HG03103 (cell line): ENCODE results near the gene ARFIP2.
"Not testable (repeated sequence)": the region's sequence is repeated elsewhere in the genome, so short reads cannot be mapped to it uniquely, and the experiment has no call there.

ENCODE experiments used
- ATAC-seq: cut with Tn5 transposase; IDR thresholded peaks from one replicate; pipeline ENCODE4 v1.9.1; 2021; ENCODE audit warnings: low read depth; ENCODE audit not compliant: unreplicated experiment

Gene ARFIP2, protein sequence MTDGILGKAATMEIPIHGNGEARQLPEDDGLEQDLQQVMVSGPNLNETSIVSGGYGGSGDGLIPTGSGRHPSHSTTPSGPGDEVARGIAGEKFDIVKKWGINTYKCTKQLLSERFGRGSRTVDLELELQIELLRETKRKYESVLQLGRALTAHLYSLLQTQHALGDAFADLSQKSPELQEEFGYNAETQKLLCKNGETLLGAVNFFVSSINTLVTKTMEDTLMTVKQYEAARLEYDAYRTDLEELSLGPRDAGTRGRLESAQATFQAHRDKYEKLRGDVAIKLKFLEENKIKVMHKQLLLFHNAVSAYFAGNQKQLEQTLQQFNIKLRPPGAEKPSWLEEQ

DNA sequence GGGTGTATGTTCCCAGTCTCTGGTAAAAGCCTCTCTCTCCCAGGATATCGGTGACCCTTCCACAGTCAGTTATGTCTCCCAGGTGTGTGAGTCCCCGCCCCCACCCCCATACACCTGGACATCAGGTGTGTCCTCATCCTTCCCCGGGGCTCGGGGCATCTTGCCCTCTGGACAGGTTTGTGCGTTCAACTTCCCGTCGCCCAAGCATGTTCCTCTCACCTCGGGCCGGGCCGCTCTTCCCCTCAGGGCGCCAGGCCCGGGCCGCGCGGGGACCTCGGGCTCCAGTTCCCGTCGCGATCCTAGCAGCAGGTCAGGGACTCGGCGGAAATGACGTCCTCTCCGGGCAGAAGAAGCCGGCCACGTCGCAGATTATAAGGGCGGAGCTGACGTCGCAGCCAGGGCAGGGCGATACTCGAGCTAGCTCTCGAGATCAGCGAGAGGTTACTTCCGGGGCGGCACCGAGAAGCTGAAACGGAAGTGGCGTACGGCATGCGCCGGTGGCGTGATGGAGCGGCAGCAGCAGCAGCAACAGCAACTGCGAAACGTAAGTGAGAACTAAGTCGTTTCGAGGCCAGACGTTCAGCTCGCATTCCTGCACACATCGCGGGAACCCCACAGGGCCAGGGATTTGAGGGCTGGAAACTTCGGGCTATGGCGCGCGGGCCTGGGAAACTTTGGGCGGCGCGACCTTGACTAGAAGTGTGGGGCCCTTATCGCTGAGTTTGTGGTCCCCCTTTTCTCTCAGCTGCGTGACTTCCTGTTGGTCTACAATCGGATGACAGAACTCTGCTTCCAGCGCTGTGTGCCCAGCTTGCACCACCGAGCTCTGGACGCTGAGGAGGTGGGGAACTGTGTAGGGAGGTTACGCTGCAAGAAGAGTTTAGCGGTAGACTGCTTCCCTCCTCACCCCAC, at the start of gene ARFIP2, which contains the start of gene TIMM10B:
Gene ARFIP2, minus strand, starts transcription at position 320 of the 912 bp plus-strand sequence. CDS start 910 bp downstream, outside the sequence.
Gene TIMM10B, plus strand, starts transcription at position 490 of the 912 bp plus-strand sequence. Its CDS starts 16 bp downstream, at position 506.
- peak; percentile 99 for ATAC-seq

DNA sequence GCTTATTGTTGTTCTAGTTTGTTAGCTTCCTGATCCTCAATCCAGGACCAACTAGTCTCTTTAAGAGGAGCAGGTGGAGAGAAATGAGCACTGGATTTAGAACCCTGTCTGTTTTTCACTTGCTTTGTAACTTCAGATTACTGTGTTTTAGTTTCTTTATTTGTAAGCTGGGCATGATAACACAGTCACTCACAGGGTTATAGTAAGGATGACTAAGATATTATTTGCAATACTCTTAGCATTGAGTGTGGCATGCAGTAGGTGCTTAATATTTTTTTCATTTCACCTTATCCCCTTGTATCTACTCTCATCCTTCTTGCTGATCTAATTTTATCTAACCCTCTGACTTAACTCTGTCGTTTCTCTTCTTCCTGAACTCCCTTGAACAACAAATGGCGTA, 49.7 kb upstream of the ARFIP2 start:
- ATAC-seq: no peak

DNA sequence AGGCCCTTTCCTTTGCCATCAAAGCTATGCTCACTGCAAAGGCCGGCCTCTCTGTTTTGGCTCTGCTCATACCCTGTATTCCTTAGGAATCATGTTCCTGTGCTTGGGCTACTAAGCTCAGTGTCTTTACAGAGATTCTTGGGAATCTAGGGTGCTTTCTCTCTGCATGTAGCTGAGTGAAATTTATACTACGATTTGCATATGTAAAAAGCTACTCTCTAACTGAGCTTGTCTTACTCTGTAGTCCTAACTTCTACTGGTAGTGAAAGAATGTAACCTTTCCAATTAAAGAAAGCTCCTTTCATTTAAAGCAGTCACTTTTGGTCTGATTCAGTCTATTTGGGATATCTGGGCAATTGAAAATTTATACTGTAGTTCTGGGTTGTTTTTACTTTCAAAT, 48.1 kb upstream of the ARFIP2 start:
- ATAC-seq: no peak

DNA sequence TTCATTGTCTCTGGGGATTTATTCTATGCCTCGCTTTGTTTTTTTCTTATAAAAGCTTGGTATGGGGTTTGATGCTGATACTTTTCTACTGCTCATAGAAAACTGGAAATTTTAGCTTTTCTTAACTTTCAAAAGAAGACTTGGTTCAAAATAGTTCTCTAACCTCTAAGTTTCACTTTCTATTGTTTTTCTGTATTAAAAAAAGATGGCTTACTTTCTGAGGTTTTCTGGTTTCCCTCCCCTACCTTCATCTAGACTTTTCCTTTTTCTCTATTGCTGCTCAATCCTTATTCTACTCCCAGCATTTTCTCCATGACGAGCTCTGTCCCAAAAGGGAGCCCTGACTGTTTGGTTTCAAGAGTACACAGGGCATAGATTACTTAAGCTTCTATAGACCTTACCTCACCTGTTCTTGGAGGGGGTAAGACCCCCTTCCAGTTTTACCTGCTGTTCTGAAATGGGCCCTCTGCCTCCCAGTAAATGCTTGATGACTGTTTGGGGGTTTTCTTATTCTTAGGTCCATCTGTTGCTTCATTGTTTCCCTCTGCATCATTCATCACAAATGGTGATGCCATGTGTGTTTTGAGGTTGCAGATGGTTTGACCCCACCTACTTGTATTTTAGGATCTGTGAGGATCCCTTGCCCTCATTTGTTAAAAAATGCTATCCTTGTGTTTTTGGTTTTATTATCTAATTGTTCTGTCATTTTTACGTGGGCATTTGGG, 45.4 kb upstream of the ARFIP2 start:
- no peak for ATAC-seq

DNA sequence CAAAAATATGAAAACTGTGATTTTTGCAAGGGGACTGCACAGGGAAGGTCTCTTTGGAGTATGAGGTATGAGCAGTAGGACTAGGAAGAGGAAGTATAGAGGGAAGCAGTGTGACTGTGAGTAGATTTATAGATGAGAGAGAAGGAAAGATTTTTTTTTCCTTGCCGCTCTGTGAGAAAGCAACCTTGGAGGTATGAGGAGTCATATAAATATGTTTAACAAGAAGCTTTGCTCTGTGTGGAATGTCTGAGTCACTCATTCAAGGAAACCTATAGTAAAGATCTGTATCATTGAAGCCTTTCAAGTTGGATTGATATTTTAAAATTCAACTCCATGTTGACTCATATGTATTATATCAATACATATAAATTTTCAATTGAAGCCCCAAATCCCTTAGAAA, 42.1 kb upstream of the ARFIP2 start:
- no peak for ATAC-seq

DNA sequence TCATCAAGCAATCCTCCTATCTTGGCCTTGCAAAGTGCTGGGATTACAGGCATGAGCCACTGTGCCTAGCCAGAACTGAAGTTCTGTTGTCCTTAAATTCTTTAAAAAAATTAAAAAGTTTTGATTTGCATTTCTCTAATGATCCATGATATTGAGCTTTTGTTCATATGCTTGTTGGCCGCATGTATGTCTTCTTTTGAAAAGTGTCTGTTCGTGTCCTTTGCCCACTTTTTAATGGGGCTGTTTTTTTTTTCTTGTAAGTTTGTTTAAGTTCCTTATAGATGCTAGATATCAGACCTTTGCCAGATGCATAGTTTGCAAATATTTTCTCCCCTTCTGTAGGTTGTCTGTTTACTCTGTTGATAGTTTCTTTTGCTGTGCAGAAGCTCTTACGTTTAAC, 40.8 kb upstream of the ARFIP2 start:
- ATAC-seq: not testable (repeated sequence)

DNA sequence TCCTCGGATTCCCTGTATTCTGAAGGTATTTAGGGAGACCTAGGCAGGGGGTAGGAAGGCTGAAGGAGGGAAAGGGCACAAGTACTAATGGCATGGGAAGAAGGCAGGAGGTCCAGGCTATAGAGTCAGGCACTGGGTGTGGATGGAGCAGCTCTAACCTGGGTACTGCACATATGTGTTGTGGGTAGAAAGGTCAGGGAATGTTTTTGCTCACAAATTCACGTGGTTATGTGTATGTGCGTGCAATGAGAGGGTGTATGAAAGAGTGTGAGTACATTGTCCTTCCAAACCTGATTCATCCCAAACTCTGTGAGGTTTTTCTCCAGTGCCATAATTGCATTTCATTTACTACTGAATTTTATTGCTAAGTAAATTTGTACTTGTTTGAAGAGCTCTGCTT, 39.1 kb upstream of the ARFIP2 start:
- no peak for ATAC-seq

- no peak for ATAC-seq
Observed at GRCh38 chr11:6516865-6517264, 35.7 kb upstream of the ARFIP2 start.

GRCh38 chr11:6505577-6506240, 24.6 kb upstream of the ARFIP2 start:
- no peak for ATAC-seq

- ATAC-seq: no peak
Observed at GRCh38 chr11:6504166-6504565, 23.0 kb upstream of the ARFIP2 start.

DNA sequence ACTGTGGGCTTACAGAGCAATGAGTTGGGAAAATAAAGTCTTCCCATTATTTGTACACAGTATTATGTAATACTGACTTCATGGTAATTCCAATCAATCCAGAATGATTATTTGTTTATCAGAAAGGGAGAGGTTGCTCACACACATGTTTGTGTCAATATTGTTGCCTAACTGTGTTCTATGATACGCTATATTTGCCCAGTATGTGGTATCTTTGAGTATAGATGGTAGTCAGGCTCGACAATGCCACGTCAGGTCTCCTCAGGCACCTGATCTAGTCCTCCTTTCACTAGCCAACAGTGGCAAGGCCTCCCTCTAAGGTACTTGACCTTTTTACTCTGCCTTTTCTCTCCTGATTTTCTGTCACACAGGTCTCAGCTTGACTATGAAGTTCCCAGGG, 21.3 kb upstream of the ARFIP2 start:
- no peak for ATAC-seq

DNA sequence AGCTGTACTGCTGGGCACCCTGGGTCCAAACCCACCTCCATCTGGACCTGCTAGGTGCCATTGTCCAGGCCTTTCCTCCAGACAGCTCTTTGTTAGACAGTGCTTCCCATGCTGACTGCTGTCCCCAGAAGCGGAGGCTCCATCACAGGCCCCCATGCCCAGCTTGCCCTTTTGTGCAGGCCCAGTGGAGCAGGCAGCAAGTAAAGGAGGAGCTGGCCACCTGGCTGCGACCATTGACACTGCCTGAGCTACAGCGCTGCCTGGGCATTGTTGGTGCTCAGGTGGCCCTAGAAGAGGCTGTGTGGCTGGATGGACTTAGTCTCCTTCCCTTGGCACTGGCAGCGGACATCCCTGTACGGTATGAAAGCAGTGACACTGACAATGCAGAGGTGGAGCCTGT, 17.4 kb upstream of the ARFIP2 start:
- no peak for ATAC-seq

- no peak for ATAC-seq
Observed at GRCh38 chr11:6498121-6498520, 17.0 kb upstream of the ARFIP2 start.

- ATAC-seq: no peak
Observed at GRCh38 chr11:6497069-6497839, 16.1 kb upstream of the ARFIP2 start, which contains the start of gene DNHD1. DNHD1 (plus strand) TSS chr11:6497280; CDS start chr11:6498216, 936 bp downstream.

DNA sequence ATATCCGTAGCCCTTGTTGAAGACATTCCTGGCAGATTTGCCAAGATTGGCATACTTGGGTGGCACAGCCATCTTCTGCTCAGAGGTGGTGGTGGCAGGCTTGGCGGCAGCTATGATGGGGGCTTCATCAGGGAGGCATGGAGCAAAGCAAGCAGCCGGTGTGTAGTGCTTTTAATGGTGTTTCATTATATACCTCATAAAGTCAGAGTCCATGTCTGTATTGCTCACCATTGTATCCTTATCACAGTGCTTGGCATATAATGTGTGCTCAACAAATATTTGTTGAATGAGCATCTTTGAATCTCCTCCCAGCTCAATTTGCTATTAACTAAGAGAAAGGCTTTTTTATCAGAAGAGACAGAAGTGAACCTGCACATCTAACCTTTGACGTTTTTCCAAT, 8.2 kb upstream of the ARFIP2 start:
- no peak for ATAC-seq

GRCh38 chr11:6488821-6489220, 7.7 kb upstream of the ARFIP2 start:
- no peak for ATAC-seq

DNA sequence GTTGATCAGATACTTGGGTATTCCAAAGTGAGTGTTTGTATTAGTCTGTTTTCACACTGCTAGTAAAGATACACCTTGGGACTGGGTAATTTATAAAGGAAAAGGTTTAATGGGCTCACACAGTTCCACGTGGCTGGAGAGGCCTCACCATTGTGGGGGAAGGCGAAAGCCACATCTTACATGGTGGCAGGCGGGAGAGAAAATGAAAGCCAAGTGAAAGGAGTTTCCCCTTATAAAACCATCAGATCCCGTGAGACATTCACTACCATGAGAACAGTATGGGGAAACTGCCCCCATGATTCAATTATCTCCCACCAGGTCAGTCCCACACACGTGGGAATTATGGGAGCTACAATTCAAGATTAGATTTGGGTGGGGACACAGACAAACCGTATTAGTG, 7.2 kb upstream of the ARFIP2 start:
- no peak for ATAC-seq

DNA sequence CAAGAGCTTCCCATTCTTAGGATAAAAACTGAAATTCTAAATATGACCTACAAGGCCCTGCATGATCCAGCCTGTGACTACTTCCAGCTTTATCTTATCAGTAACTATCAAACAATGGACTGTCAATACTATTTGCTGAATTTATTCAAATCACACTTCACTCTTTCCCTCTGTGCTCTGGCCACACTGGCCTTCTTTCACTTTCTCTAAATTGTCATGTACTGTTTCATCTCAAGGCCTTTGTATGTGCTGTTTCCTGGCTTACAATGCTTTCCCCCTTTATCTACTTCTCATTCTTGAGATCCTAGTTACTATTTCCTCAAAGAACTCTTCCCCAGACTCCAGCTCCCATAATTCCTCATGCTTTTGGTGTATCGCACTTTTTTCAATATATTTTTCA, 5.8 kb upstream of the ARFIP2 start:
- no peak for ATAC-seq

GRCh38 chr11:6486256-6486655, 5.1 kb upstream of the ARFIP2 start:
- ATAC-seq: no peak

DNA sequence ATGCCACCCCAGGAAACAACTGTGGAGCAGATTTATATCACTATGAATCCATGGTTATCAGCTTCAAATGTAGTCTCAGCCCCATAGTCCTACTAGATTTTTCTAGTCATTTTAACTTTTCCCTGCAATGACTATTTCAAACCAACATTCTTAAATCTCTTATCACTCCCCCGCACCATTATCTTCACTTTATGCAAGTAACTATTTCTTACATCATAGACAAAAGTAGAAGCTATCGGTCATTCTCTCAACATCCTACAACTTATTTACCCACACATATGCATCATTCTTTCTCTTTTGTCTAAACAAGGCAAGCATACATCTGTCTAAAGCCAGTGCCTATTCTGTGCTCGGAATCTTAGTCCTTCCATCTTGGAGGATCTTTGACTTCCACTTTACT, 4.5 kb upstream of the ARFIP2 start:
- no peak for ATAC-seq
